Measurements from ENCODE around the gene ENOSF1. TPM values are rescaled to one million over a fixed set of nuclear protein-coding genes. Genes with fewer than 3 reads are reported as not detected.

ENOSF1 gene
- total and polyA plus RNA-seq, 8 donors, result 72.7 to 136 (median 119) TPM

DNA sequence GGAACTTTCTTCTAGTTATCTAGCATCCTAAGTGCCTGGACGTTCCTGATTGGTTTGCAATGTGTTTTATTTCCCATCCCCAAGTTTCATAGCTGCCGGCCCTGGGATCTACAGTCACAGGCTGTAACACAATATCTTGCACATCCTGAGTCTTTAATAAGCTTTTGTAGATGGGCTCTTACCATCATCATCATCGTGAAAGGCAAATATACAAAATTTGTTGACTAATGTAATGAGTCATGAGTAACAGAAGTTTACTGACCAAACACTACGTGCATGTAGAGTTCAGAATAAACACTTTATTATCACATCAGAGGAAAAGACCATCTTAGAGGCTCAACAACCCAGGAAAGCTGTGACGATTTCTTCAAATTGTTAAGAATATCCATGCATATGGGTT, 63.1 kb downstream of the ENOSF1 start:
- Histone ChIP-seq H3K36me3 (no peaks in the 10 kb centered on the region), H3K27ac (no peak overlapping the region), H3K4me1 (no peaks in the 10 kb centered on the region), H3K27me3 (no peaks in the 10 kb centered on the region), H3K9me3 (no peaks in the 10 kb centered on the region), H3K4me3 (no peak overlapping the region)
- ATAC-seq (no peak), DNase-seq (no peak)
- TF ChIP-seq, protein P1, sequence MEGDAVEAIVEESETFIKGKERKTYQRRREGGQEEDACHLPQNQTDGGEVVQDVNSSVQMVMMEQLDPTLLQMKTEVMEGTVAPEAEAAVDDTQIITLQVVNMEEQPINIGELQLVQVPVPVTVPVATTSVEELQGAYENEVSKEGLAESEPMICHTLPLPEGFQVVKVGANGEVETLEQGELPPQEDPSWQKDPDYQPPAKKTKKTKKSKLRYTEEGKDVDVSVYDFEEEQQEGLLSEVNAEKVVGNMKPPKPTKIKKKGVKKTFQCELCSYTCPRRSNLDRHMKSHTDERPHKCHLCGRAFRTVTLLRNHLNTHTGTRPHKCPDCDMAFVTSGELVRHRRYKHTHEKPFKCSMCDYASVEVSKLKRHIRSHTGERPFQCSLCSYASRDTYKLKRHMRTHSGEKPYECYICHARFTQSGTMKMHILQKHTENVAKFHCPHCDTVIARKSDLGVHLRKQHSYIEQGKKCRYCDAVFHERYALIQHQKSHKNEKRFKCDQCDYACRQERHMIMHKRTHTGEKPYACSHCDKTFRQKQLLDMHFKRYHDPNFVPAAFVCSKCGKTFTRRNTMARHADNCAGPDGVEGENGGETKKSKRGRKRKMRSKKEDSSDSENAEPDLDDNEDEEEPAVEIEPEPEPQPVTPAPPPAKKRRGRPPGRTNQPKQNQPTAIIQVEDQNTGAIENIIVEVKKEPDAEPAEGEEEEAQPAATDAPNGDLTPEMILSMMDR (IDR thresholded peaks at IDR 0.05), result no peak
- intact Hi-C loops (cut with DNase I), result no loop called here

DNA sequence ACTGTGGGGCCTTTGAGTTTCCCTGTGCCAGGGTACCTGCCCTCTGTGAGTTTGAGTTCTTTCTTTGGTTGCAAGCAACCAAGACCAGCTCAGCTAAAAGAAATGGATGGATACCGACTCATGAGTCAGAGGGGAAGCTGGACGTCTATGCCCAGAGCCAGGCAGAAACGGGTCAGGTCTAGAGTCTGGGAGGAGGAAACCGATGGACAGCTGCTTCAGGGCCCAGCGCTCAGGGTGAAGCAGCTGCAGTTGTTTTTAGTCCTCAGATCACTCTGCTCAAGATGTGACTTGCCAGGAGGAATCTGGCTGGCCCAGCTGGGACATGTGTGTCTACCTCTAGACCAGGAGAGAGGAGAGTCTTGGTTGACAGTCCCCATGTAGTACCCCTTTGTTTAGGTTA, 65.1 kb downstream of the ENOSF1 start:
- Histone ChIP-seq H3K9me3 (no peaks in the 10 kb centered on the region), H3K27me3 (no peaks in the 10 kb centered on the region), H3K27ac (no peak overlapping the region), H3K4me1 (no peaks in the 10 kb centered on the region), H3K36me3 (no peaks in the 10 kb centered on the region), H3K4me3 (no peak overlapping the region)
- intact Hi-C loops (cut with DNase I), result no loop called here
- DNase-seq (no peak), ATAC-seq (no peak)
- TF ChIP-seq, protein P1 (IDR thresholded peaks at IDR 0.05), result no peak

DNA sequence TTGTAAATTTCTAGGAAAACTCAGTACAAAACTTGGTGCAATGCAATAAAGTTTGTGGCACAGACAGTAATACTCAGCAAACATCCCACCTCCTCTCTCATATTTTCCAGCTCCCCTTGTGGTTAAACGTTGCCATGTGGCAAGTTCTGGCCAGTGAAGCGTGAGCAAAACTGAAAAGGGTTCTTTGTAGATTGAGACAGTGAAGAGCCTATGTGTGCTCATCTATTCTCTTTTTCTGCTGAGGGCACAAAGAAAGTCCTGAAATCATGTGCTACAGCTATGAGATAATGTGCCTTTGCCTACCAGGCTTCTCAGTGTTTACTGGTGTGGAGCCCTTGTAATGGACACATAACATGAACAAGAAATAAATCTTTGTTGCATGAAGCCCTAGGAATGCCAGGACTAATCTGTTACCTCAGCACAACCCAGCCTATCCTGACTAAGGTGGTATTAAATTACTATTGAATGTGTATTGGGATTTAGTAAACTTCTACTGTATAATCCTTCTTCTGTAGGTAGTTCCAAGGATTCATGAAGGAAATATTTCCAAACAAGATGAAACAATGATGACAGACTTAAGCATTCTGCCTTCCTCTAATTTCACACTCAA, 67.9 kb downstream of the ENOSF1 start:
- no peaks in the 10 kb centered on the region for H3K36me3 ChIP-seq
- no peaks in the 10 kb centered on the region for H3K27me3 ChIP-seq
- H3K27ac ChIP-seq, result no peak overlapping the region
- no peaks in the 10 kb centered on the region for H3K9me3 ChIP-seq
- ATAC-seq, result no peak
- TF ChIP-seq, protein P1 (IDR thresholded peaks at IDR 0.05), result no peak
- intact Hi-C loops (cut with DNase I), result no loop called here
- H3K4me1 ChIP-seq, result no peaks in the 10 kb centered on the region
- no peak overlapping the region for H3K4me3 ChIP-seq
- DNase-seq, result no peak

DNA sequence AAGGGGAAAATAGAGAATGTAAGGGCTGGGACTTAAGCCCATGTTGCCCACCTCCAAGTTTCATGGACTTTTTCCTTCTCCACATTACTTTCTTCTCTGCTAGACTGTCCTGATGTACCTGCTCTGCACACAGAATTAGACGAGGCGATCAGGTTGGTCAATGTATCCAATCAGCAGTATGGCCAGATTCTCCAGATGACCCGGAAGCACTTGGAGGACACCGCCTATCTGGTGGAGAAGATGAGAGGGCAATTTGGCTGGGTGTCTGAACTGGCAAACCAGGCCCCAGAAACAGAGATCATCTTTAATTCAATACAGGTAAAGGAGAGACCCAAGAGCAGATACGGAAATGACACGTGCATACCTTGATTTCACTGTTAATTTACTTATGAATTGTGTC, 71.2 kb downstream of the ENOSF1 start:
- intact Hi-C loops (cut with DNase I), result no loop called here
- no peak for ATAC-seq
- Histone ChIP-seq H3K27me3 (no peaks in the 10 kb centered on the region), H3K4me3 (no peak overlapping the region), H3K36me3 (no peaks in the 10 kb centered on the region), H3K27ac (no peak overlapping the region), H3K4me1 (no peaks in the 10 kb centered on the region), H3K9me3 (no peaks in the 10 kb centered on the region)
- DNase-seq, result no peak
- TF ChIP-seq, protein P1 (IDR thresholded peaks at IDR 0.05), result no peak

DNA sequence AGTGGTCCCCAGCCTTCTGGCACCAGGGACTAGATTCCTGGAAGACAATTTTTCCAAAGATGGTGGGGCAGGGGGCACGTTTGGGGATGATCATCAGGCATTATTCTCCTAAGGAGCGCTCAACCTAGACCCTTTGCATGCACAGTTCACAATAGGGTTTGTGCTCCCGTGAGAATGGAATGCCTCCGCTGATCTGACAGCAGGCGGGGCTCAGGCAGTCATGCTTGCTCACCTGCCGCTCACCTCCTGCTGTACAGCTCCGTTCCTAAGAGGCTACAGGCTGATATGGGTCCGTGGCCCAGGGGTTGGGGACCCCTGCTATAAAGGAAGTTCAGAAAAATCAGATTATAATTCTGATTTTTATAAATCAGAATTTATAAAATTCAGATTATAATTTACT, 77.3 kb downstream of the ENOSF1 start:
- intact Hi-C loops (cut with DNase I), result no loop called here
- no peak overlapping the region for H3K27ac ChIP-seq
- DNase-seq, result no peak

More for the DNA sequence above, 77.3 kb downstream of the ENOSF1 start:
- TF ChIP-seq, protein P1 (IDR thresholded peaks at IDR 0.05), result no peak
- ATAC-seq, result no peak
- Histone ChIP-seq H3K4me3 (no peak overlapping the region), H3K36me3 (no peaks in the 10 kb centered on the region), H3K4me1 (no peaks in the 10 kb centered on the region), H3K9me3 (no peaks in the 10 kb centered on the region), H3K27me3 (no peaks in the 10 kb centered on the region)
